GM12875 (cell line): ENCODE measurements around the gene FBXL17.

Experiments used
- H3K4me3 ChIP-seq: one replicate; pipeline ENCODE4 v1.5.1; 2011; ENCODE audit warnings: low read depth, low read length, control low read depth
- CTCF ChIP-seq: IDR thresholded peaks from 2 replicates; pipeline ENCODE4 v1.5.1; 2011; ENCODE audit warnings: low read depth, mild to moderate bottlenecking, control low read depth, inconsistent platforms, low read length, moderate library complexity, borderline replicate concordance; ENCODE audit not compliant: insufficient read depth

FBXL17 gene

GRCh38 chr5:108232805-108233204 is 149.1 kb downstream of the FBXL17 start:
- no peak for TF ChIP-seq CTCF
- H3K4me3 ChIP-seq: no peak overlapping the region

DNA sequence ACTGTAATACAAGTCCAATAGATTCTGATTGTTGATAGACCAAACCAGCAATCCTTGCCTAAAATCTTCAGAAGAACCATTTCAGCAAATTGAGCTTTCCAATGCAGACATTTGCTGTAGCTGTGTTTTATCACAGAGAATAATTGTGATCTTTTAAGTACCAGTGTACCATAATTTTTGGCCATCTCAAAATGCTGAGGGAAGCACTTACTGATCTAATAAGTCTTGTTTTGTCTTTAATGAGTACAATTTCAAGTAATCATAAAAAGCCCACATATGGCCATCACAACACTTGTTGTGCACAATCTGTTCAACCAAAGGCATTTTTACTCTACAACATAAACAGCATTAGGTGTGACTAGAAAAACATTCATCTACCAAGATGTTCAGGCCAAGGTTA is 159.9 kb downstream of the FBXL17 start:
- H3K4me3 ChIP-seq: no peak overlapping the region

GRCh38 chr5:108220834-108221233 is 161.1 kb downstream of the FBXL17 start:
- no peak for TF ChIP-seq CTCF
- no peak overlapping the region for H3K4me3 ChIP-seq

More for the DNA sequence above, 159.9 kb downstream of the FBXL17 start:
- TF ChIP-seq CTCF: no peak

DNA sequence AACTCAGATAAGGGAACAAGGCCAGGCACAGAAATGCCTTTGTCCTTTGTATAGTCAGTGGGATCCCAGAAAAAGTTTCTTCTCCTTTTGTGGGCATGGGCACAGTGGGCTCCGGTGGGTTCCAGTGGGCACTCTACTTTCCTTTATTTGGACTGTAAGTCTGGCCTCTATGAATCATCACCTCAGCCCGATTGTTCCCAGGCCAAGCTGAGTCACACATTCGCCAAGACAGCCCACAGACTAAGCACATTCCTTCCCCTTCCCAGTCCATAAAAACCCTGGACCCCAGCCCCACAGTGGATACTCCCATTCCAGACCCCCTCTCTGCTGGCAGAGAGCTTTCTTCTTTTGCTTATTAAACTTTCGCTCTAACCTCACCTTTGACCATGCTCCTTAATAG is 165.0 kb downstream of the FBXL17 start:
- no peak overlapping the region for H3K4me3 ChIP-seq
- no peak for TF ChIP-seq CTCF

GRCh38 chr5:108214857-108215256 is 167.0 kb downstream of the FBXL17 start:
- no peak overlapping the region for H3K4me3 ChIP-seq
- no peak for TF ChIP-seq CTCF

DNA sequence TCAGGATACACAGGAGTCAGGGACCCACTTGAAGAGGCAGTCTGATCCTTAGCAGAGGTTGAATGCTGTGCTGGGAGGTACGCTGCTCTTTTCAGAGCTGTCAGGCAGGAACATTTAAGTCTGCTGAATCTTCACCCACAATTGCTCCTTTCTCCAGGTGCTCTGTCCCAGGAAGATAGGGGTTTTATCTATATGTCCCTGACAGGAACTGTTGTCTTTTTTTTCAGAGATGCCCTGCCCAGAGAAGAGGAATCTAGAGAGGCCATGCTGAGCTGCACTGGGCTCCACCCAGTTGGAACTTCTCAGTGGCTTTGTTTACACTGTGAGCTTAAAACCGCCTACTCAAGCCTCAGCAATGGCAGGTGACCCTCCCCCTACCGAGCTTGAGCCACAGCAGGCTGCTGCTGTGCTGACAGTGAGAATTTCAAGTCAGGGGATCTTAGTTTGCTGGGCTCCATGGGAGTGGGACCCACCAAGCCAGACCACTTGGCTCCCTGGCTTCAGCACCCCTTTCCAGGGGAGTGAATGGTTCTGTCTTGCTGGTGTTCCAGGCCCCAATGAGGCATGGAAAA is 169.0 kb downstream of the FBXL17 start:
- H3K4me3 ChIP-seq: no peak overlapping the region
- TF ChIP-seq CTCF: no peak

- TF ChIP-seq CTCF: no peak
- no peak overlapping the region for H3K4me3 ChIP-seq
These were observed 175.2 kb downstream of the FBXL17 start for GRCh38 chr5:108206707-108207106.
